K562 (cell line): ENCODE data around the gene SRRM5. TPM values are rescaled to one million over a fixed set of nuclear protein-coding genes. Genes with fewer than 3 reads are reported as not detected.

Experiments
- CBX3 ChIP-seq, 2 experiments: IDR thresholded peaks; 1 replicate in 1 of 2; 2 replicates in 1 of 2; pipeline ENCODE4 v1.6.1; 2012; ENCODE audit warnings: inconsistent platforms in 2 of 2, low read length in 2 of 2, borderline replicate concordance in 1 of 2, control low read depth in 1 of 2
- CREB1 ChIP-seq, 2 experiments: sonication (generic) in 1 of 2; formaldehyde crosslinking in 1 of 2; IDR thresholded peaks; 2 replicates each; pipeline versions ENCODE4 v1.6.1 to v1.8.0; 2012 to 2022; ENCODE audit warnings: inconsistent platforms in 1 of 2, mild to moderate bottlenecking in 1 of 2, missing genetic modification reagents in 1 of 2, moderate library complexity in 1 of 2
- ERF ChIP-seq: fragments of 450-650 bp; formaldehyde crosslinking; IDR thresholded peaks from 2 replicates; pipeline ENCODE4 v1.4.0; 2020; ENCODE audit warnings: mild to moderate bottlenecking, mixed read lengths
- KLF1 ChIP-seq: fragments of 450-650 bp; IDR thresholded peaks from 2 replicates; pipeline ENCODE4 v1.6.1; 2016; ENCODE audit warnings: missing genetic modification characterization, missing compliant biosample characterization
- KLF16 ChIP-seq: IDR thresholded peaks from 2 replicates; pipeline ENCODE4 v1.6.1; 2016; ENCODE audit warnings: antibody characterized with exemption
- LARP7 ChIP-seq: fragments of 450-650 bp; IDR thresholded peaks from 2 replicates; pipeline ENCODE4 v1.6.1; 2016
- LEF1 ChIP-seq: fragments of 450-650 bp; IDR thresholded peaks from 2 replicates; pipeline ENCODE4 v1.6.1; 2016; ENCODE audit warnings: mild to moderate bottlenecking
- MYC ChIP-seq, 2 experiments: fragments of 250-450 bp in 1 of 2; sonication (Bioruptor Pico) in 1 of 2; IDR thresholded peaks; 2 replicates each; pipeline versions ENCODE4 v1.5.1 to v1.6.1; 2012 to 2021; ENCODE audit warnings: low read depth in 2 of 2, borderline replicate concordance in 1 of 2, improper control_type of control experiment in 1 of 2, low read length in 1 of 2, mild to moderate bottlenecking in 1 of 2, moderate library complexity in 1 of 2
- POLR2G ChIP-seq: fragments of 200-400 bp; formaldehyde crosslinking; IDR thresholded peaks from 2 replicates; pipeline ENCODE4 v1.6.1; 2017; ENCODE audit warnings: low read depth, mild to moderate bottlenecking, antibody characterized with exemption, low read length, moderate library complexity
- RFX7 ChIP-seq: fragments of 250-450 bp; sonication (Bioruptor Pico); IDR thresholded peaks from 2 replicates; pipeline ENCODE4 v1.5.1; 2021; ENCODE audit warnings: mild to moderate bottlenecking
- SIX5 ChIP-seq, 2 experiments: IDR thresholded peaks; 2 replicates each; pipeline ENCODE4 v1.6.1; 2011; ENCODE audit warnings: low read length in 2 of 2, borderline replicate concordance in 1 of 2, low read depth in 1 of 2, mild to moderate bottlenecking in 1 of 2, moderate library complexity in 1 of 2; ENCODE audit not compliant: insufficient read depth in 1 of 2
- TBP ChIP-seq: optimal IDR thresholded peaks from 2 replicates; pipeline ENCODE3; 2011; ENCODE audit warnings: low read depth, low read length, improper control_type of control experiment
- ZBTB40 ChIP-seq, 2 experiments: fragments of 450-650 bp in 1 of 2; sonication (generic) in 1 of 2; formaldehyde crosslinking in 1 of 2; IDR thresholded peaks; 2 replicates each; pipeline versions ENCODE4 v1.7.1 to v1.9.0; 2016 to 2022; ENCODE audit warnings: inconsistent platforms in 1 of 2, mild to moderate bottlenecking in 1 of 2, missing genetic modification reagents in 1 of 2
- ZNF174 ChIP-seq: fragments of 250-450 bp; sonication (Bioruptor Pico); IDR thresholded peaks from 2 replicates; pipeline ENCODE4 v1.4.0; 2020; ENCODE audit warnings: mild to moderate bottlenecking
- ZNF740 ChIP-seq, 3 experiments: fragments of 200-800 bp in 1 of 3; sonication (Bioruptor generic) in 1 of 3; sonication (generic) in 1 of 3; formaldehyde crosslinking in 1 of 3; IDR thresholded peaks; 2 replicates each; pipeline versions ENCODE4 v1.6.1 to v1.8.0; 2016 to 2022; ENCODE audit warnings: mild to moderate bottlenecking in 2 of 3, missing compliant biosample characterization in 2 of 3, missing genetic modification characterization in 2 of 3, missing genetic modification reagents in 1 of 3
- ZNF76 ChIP-seq: fragments of 250-450 bp; sonication (Bioruptor Pico); IDR thresholded peaks from 2 replicates; pipeline ENCODE4 v1.4.0; 2020; ENCODE audit warnings: mild to moderate bottlenecking, moderate library complexity, borderline replicate concordance
- polyA plus RNA-seq, 8 experiments: library from polyadenylated mRNA; depleted of rRNA in 4 of 8; stranded (reverse) in 5 of 8; unstranded in 3 of 8; fragments of >200 nt; fragmentation: Nextera tagmentation in 2 of 8; fragmentation: Illumina TruSeq in 1 of 8; extraction: Ambion mirVana in 2 of 8; extraction: Trizol in 1 of 8; gene quantifications; 2 replicates each; pipeline versions ENCODE4 v1.2.1 to v1.2.3, GENCODE V29; 2011 to 2014; ENCODE audit warnings: inconsistent platforms in 1 of 8, missing spikeins in 1 of 8
- total RNA-seq, 7 experiments: library from RNA; depleted of rRNA in 6 of 7; stranded (reverse); fragments of >200 nt in 6 of 7; fragmentation: Illumina TruSeq in 2 of 7; extraction: Trizol in 2 of 7; gene quantifications; 2 replicates each; pipeline versions ENCODE4 v1.2.1 to v1.2.3, GENCODE V29; 2011 to 2021; ENCODE audit warnings: low replicate concordance in 1 of 7

The SRRM5 gene
- total and polyA plus RNA-seq, 9 of the 15 experiments (the other 6 are each of a cell fraction or from before 2014, with no cell fraction given) = 0.09 to 0.45 (median 0.18) TPM; not detected in 2

- TF ChIP-seq ZBTB40 (IDR thresholded peaks at IDR 0.05) = 0 out of 2 replicates have a peak, but pooled peaks have one; percentile 33
- 0 out of 2 replicates have a peak, but pooled peaks have one; percentile 25 for TF ChIP-seq ZBTB40 (CRISPR knock-in tag; IDR thresholded peaks at IDR 0.05)
- no peak for TF ChIP-seq ERF
- no peak for TF ChIP-seq CBX3 (IDR thresholded peaks at IDR 0.05; ENCODE audit: borderline replicate concordance in 1 of 2, low read length in 2 of 2)
- no peak for TF ChIP-seq MYC (IDR thresholded peaks at IDR 0.05; ENCODE audit: low read depth, low read length)
- TF ChIP-seq MYC (CRISPR knock-in tag; IDR thresholded peaks at IDR 0.05; ENCODE audit: borderline replicate concordance, low read depth) = no peak
- TF ChIP-seq KLF16 = no peak
- TF ChIP-seq ZNF174 (CRISPR knock-in tag) = no peak
- no peak for TF ChIP-seq RFX7 (CRISPR knock-in tag)
- no peak for TF ChIP-seq KLF1 (tag)
- no peak for TF ChIP-seq LEF1
- TF ChIP-seq TBP = no peak
- no peak for TF ChIP-seq ZNF740 (CRISPR knock-in tag; IDR thresholded peaks at IDR 0.05)
- no peak for TF ChIP-seq ZNF740 (tag; IDR thresholded peaks at IDR 0.05)
- TF ChIP-seq LARP7 = peak; percentile 56; the same call in 1 of the 2 replicates
- no peak for TF ChIP-seq SIX5 (IDR thresholded peaks at IDR 0.05; ENCODE audit: borderline replicate concordance in 1 of 2, insufficient read depth in 1 of 2, low read depth in 1 of 2, low read length in 2 of 2)
- no peak for TF ChIP-seq ZNF76 (CRISPR knock-in tag)
- TF ChIP-seq POLR2G = 0 out of 2 replicates have a peak, but pooled peaks have one; percentile 44
- no peak for TF ChIP-seq CREB1 (IDR thresholded peaks at IDR 0.05)
- no peak for TF ChIP-seq CREB1 (CRISPR knock-in tag; IDR thresholded peaks at IDR 0.05)
Observed at GRCh38 chr19:43639519-43640423, 27.9 kb downstream of the SRRM5 start, which contains the start of gene CADM4 (continued).
